ENCODE results near the gene DPH7.
A peak's percentile ranks its signal among the peaks of the same experiment; 100 is the strongest.
"Not testable (repeated sequence)": the region's sequence is repeated elsewhere in the genome, so short reads cannot be mapped to it uniquely, and the experiment has no call there.

DPH7 gene

DNA sequence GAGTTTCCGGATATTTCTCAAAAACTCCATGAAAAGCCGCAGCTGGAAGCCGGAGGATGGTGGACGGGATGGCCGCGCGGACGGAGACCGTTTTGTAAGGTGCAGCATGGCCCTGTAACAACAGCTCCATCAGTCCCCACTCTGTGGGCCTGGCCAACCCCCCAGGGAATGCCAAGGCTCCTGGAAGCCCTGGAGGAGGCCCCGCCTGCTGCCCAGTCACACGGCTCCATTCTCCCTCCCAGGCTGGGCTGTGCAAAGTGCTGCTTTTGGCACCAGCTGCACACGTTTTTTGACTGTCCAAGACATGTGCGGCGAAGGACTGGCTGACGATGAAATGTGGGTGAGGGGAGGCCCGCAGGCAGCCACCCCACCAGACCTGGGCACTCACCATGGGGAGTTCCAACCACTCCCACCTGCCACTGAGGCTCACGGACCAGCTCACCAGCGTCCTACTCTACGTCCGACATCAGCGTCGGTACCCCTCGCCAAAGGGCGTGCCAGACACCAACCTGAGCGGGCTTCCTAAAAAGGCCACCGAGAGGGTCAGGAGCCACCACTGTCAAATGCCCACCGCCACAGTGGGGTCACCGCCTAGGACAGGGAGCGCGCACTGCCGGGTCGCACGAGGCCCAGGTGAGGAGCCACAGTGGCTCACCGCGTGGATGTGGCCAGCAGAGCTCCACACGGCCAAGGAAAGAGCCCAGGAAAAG is 55.8 kb downstream of the DPH7 start:
- DNase-seq (ENCODE audit: insufficient read length, low spot score) (no peak), FAIRE-seq (no peak)

DNA sequence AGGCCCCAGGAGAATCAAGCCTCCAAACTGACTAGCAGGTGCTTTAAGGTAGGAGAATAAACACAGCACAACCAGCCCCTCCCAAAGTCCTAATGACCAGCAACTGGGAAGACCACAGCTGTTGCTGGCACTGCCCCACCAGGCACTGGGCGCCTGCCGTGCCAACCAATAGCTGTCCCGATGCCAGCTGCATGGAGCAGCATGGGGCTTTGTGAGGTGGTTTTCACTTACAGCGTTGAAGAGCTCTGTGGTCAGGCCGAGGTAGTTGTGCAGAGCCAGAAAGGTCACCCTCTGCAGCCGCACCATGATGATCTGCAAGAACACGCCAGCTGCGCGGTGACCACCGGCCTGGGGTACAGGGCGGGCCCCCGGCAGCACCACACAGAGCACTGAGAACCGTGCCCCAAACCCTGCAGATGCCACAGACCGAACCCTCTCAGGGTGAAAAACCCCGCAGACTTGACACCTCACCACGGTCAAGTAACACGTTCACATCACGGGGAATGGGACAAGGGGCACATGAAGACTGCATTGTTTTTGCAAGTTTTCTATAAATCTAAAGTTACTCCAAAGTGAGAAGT is 57.2 kb downstream of the DPH7 start:
- FAIRE-seq (no peak), DNase-seq (ENCODE audit: insufficient read length, low spot score) (no peak)

DNA sequence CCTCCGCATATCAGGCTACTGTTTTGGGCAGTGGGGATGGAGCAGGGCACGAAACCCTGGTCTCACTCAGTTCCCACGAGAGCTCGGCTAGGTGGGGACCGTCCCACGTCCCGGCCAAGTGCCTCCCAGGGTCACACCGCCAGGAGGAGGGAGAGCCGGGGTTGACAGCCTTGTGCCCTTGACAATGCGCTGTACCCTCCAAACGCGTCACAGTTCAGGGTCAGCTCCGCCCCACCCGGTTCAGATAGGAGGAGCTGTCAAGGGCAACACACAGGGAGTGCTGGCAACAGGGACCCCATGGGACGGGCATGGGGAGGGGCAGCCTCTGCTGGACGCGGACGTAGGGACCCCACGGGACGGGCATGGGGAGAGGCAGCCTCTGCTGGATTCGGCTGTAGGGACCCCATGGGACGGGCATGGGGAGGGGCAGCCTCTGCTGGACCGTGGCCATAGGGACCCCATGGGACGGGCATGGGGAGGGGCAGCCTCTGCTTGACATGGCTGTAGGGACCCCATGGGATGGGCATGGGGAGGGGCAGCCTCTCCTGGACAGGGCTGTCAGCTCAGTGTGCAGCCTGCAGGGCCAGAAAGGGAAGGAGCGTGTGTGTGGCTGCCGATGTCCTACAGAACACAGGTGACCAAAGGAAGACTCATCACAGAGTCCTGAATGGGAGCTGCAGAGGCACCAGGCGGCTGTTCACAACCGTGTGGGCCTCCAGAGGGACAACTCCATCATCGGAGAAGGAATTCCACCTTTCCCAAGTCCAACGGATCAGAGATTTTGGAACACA is 57.9 kb downstream of the DPH7 start:
- FAIRE-seq (no peak), DNase-seq (ENCODE audit: insufficient read length, low spot score) (no peak)

- DNase-seq (ENCODE audit: insufficient read length, low spot score) (no peak), FAIRE-seq (no peak)
Measured at GRCh38 chr9:137519553-137519952, 59.2 kb downstream of the DPH7 start.

DNA sequence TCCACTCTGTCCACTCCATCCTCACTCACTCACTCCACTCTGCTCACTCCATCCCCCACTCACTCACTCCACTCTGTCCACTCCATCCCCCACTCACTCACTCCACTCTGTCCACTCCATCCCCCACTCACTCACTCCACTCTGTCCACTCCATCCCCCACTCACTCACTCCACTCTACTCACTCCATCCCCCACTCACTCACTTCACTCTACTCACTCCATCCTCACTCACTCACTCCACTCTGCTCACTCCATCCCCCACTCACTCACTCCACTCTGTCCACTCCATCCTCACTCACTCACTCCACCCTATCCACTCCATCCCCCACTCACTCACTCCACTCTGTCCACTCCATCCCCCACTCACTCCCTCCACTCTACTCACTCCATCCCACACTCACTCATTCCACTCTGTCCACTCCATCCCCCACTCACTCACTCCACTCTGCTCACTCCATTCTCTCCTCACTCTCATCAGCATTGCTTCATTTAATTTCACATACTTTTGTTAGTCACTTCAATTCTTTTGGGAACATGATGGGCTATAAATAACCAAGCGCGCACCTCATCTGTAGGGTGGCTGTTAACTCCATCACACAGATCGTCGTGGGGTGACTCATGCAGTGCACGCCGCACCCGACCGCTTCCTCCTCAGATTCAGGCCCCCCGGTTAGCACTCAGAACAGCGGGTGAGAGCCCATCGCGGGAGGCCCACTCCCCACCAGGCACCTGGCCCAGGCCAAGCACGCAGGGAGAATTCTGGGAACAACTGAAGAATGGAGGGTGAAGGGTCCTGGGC is 59.9 kb downstream of the DPH7 start:
- FAIRE-seq: peak; percentile 13
- DNase-seq (ENCODE audit: insufficient read length, low spot score): not testable (repeated sequence)

GRCh38 chr9:137516144-137516917 is 62.4 kb downstream of the DPH7 start:
- DNase-seq (ENCODE audit: insufficient read length, low spot score): no peak
- FAIRE-seq: no peak

DNA sequence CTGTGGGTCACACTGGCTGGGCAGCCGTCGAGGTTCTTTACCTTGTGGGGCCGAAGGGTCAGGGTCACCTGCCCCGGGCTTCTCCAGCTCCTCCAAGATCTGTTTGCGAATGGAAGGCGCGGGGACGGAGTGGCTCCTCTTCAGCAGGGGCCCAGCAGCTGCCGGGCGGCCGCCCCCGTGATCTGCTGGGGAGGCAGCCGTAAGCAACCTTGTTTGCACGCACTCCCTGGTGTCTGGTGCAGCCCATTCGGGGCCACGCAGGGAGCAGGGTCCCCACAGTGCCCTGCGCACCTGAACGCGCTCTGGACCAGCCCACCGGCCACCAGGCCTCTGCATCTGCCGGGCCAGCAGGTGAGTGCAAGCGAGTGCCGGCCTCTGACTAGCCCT is 63.4 kb downstream of the DPH7 start:
- no peak for DNase-seq (ENCODE audit: insufficient read length, low spot score)
- FAIRE-seq: no peak

DNA sequence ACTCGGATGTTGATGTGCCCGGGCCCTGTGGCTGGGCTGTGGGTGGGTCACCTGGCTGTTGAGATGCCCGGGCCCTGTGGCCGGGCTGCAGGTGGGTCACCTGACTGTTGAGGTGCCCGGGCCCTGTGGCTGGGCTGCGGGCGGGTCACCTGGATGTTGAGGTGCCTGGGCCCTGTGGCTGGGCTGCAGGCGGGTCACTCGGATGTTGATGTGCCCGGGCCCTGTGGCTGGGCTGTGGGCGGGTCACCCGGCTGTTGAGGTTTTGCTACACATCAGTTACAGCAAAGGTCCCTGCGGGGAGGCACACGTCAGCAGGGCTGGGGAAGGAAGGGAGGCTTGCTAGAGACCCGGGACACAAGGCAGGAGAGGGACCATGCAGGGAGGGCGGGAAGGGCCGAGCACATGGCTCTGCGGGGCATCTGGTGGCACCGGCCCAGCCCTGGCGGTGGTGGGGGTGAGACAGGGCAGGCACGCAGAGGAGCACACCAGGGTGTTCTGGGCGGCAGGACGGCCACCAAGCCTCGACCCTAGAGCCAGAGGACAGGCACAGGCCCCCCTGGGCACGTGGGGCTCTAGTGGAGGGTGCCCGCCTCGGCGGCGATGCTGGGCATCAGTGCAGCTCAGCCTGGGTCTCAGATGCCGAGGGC is 63.9 kb downstream of the DPH7 start:
- DNase-seq (ENCODE audit: insufficient read length, low spot score): no peak
- FAIRE-seq: no peak

DNA sequence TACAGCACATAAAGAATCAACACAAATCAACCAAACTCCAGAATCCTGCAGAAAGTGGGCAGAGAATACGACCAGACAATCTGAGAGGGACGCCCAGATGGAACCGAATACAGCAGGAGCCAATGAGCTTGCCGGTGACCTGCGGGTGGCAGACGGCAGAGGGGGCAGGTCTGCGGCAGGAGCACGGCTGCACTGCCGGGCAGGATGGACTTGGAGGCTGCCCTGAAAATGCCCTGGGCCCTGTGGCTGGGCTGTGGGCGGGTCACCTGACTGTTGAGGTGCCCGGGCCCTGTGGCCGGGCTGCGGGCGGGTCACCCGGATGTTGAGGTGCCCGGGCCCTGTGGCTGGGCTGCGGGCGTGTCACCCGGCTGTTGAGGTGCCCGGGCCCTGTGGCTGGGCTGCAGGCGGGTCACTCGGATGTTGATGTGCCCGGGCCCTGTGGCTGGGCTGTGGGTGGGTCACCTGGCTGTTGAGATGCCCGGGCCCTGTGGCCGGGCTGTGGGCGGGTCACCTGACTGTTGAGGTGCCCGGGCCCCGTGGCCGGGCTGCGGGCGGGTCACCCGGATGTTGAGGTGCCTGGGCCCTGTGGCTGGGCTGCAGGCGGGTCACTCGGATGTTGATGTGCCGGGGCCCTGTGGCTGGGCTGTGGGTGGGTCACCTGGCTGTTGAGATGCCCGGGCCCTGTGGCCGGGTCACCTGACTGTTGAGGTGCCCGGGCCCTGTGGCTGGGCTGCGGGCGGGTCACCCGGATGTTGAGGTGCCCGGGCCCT is 64.7 kb downstream of the DPH7 start:
- DNase-seq (ENCODE audit: insufficient read length, low spot score): not testable (repeated sequence)

GRCh38 chr9:137513136-137513535 is 65.6 kb downstream of the DPH7 start:
- FAIRE-seq; DNase-seq (ENCODE audit: insufficient read length, low spot score): not testable (repeated sequence)

More for the DNA sequence above, 64.7 kb downstream of the DPH7 start:
- FAIRE-seq: not testable (repeated sequence)

DNA sequence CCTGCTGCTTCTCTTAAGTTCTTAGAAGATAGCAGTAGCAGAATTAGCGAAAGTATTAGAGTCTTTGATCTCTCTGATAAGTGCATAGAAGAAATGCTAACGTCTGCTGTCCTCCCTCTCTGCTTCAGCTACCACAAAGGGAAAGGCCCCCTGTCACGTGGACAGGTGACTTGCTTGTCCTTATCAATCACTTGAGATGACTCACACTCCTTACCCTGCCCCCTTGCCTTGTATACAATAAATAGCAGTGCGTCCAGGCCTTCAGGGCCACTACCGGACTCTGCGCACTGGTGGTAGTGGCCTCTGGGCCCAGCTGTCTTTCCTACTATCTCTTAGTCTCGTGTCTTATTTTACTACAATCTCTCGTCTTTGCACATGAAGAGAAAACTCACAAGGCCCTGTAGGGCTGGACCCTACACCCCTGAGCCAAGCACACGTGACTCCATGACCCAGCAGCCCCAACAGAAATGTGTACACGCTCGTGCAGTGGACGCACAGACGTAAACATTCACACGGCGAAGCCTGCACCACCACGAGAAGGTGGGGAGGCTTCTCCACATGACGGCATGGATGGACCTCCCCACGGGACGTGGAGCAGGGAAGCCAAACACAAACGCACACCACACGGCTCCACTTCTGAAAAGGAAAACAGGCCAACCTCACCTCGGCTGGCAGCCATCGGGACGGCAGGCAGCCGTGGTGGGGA is 66.8 kb downstream of the DPH7 start:
- FAIRE-seq: no peak

GRCh38 chr9:137511126-137511525 is 67.6 kb downstream of the DPH7 start:
- DNase-seq (ENCODE audit: insufficient read length, low spot score); FAIRE-seq: not testable (repeated sequence)

More for the DNA sequence above, 66.8 kb downstream of the DPH7 start:
- no peak for DNase-seq (ENCODE audit: insufficient read length, low spot score)

GRCh38 chr9:137509198-137509597 is 69.5 kb downstream of the DPH7 start:
- DNase-seq (ENCODE audit: insufficient read length, low spot score) (no peak), FAIRE-seq (peak; percentile 42)

GRCh38 chr9:137506702-137507171 is 72.0 kb downstream of the DPH7 start:
- DNase-seq (ENCODE audit: insufficient read length, low spot score) (no peak), FAIRE-seq (no peak)

- FAIRE-seq: no peak
- no peak for DNase-seq (ENCODE audit: insufficient read length, low spot score)
Measured at GRCh38 chr9:137506274-137506673, 72.5 kb downstream of the DPH7 start.

DNA sequence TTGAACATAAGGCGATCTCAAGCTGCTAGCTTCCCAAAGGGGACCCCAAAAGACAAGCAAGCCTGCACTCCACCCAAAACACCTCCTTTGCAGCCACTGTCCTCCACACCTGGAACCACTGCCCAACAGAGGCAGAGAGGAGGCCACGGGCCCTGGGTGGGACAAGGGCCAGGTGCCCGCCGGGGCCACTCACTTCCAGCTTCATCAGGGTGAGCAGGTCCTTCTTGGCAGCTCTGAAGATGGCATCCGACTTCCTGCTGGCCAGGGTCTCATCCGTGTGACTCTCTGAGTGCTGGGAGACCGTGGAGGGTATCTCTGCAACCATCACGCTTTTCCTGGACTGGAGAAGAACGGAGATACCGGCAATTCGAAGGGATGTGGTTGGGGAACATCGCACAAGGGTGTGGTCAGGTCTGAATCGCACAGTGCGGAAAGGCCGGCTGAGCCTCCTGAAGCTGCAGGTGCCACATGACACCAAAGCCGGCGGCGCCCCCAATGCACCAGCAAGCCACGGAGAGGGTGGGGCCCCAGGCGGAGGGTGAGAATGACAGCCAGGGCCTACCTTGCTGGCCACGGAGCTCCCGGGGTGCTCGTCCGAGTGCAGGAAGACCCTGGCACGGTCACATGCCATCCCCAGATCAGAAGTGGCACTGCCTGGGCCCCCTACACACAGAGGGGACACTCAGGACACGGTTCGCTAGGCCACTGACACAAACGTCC is 73.1 kb downstream of the DPH7 start:
- no peak for FAIRE-seq
- no peak for DNase-seq (ENCODE audit: insufficient read length, low spot score)
